Skeletal muscle tissue (tissue), 4 donors: Measurements from ENCODE around the gene HPN. TPM values are rescaled to one million over a fixed set of nuclear protein-coding genes. Genes with fewer than 3 reads are reported as not detected.
"Not testable (repeated sequence)": the region's sequence is repeated elsewhere in the genome, so short reads cannot be mapped to it uniquely, and the experiment has no call there.

Experiments used
- H3K27ac ChIP-seq: one replicate; pipeline ENCODE4 v1.7.0; 2013; ENCODE audit warnings: mild to moderate bottlenecking, low read depth, low read length, inconsistent platforms
- H3K27me3 ChIP-seq, 3 donors: one replicate each; pipeline ENCODE4 v1.7.0; 2013; ENCODE audit warnings: low read length in 3 of 3; ENCODE audit not compliant: control insufficient read depth in 3 of 3, insufficient read depth in 3 of 3
- H3K36me3 ChIP-seq, 3 donors: one replicate each; pipeline ENCODE4 v1.7.0; 2013; ENCODE audit warnings: low read length in 3 of 3; ENCODE audit not compliant: control insufficient read depth in 3 of 3, insufficient read depth in 3 of 3
- H3K4me1 ChIP-seq, 3 donors: one replicate each; pipeline ENCODE4 v1.7.0; 2013; ENCODE audit warnings: low read length in 3 of 3, mild to moderate bottlenecking in 3 of 3; ENCODE audit not compliant: control insufficient read depth in 3 of 3, insufficient read depth in 3 of 3
- H3K4me3 ChIP-seq, 3 donors: one replicate each; pipeline ENCODE4 v1.7.0; 2013; ENCODE audit warnings: low read length in 3 of 3
- H3K9ac ChIP-seq, 3 donors: one replicate each; pipeline ENCODE4 v1.7.0; 2013; ENCODE audit warnings: low read length in 3 of 3, mild to moderate bottlenecking in 3 of 3, moderate library complexity in 2 of 3, low read depth in 1 of 3
- H3K9me3 ChIP-seq, 3 donors: one replicate each; pipeline ENCODE4 v1.7.0; 2013; ENCODE audit warnings: low read length in 3 of 3; ENCODE audit not compliant: control insufficient read depth in 3 of 3
- total RNA-seq: library from RNA; depleted of rRNA; stranded (reverse); fragments of >200 nt; gene quantifications from one replicate; pipeline ENCODE4 v1.2.3, GENCODE V29; 2014
- donor health status: Osteomylitis.

The HPN gene
- total RNA-seq, 1 donor from 2014 or later, result 0.52 TPM

- H3K36me3 ChIP-seq, result peaks cover 28 to 49% (median 35%) of the 10 kb centered on the region in 3 donors
- no peak overlapping the region for H3K4me3 ChIP-seq
- no peaks in the 10 kb centered on the region for H3K9me3 ChIP-seq
- peak overlapping the region; percentile 58 for H3K27ac ChIP-seq
- H3K4me1 ChIP-seq, result peaks cover 10 to 27% (median 16%) of the 10 kb centered on the region in 3 donors
- H3K9ac ChIP-seq, result no peak overlapping the region
- H3K27me3 ChIP-seq, result no peaks in the 10 kb centered on the region
These were observed 32.6 kb upstream of the HPN start for GRCh38 chr19:35008891-35009341.

GRCh38 chr19:35009424-35010415, 31.8 kb upstream of the HPN start:
- H3K27me3 ChIP-seq, result no peaks in the 10 kb centered on the region
- peaks cover 12 to 28% (median 13%) of the 10 kb centered on the region in 3 donors for H3K4me1 ChIP-seq
- H3K4me3 ChIP-seq, result no peak overlapping the region
- peak overlapping the region; percentile 58 for H3K27ac ChIP-seq
- no peaks in the 10 kb centered on the region for H3K9me3 ChIP-seq
- no peak overlapping the region for H3K9ac ChIP-seq
- peaks cover 29 to 51% (median 38%) of the 10 kb centered on the region in 3 donors for H3K36me3 ChIP-seq

DNA sequence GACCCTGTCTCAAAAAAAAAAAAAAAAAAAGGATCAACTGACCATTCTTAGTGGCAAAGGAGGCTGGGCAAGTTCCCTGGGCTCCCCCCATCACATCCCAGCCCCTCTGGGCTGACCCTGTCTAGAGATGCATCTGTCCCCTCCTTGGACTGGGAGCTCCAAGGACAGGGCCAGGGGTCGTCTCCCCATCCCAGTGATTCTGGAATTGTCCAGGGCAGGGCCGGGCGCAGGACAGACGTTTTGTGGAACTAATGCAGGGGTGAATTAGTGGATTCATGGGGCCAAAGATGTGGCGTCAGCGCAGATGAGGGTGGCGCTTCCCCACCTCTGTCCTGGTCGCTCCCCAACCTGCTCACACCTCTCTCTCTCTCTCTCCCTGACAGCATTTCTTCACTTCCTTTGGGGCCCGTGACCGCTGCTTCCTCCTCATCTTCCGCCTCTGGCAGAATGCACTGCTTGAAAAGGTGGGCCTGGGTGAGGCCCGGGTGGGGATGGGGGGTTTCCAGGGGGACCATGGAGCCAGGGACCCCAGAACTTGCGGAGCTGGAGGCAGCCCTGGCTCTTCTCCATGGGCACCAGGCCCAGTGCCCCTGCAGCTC, 30.3 kb upstream of the HPN start:
- no peak overlapping the region for H3K27ac ChIP-seq
- H3K36me3 ChIP-seq, result peaks cover 39 to 59% (median 47%) of the 10 kb centered on the region in 3 donors
- H3K27me3 ChIP-seq, result no peaks in the 10 kb centered on the region
- H3K9ac ChIP-seq, result no peak overlapping the region
- peaks cover 12 to 25% (median 13%) of the 10 kb centered on the region in 3 donors for H3K4me1 ChIP-seq
- H3K4me3 ChIP-seq, result no peak overlapping the region
- H3K9me3 ChIP-seq, result no peaks in the 10 kb centered on the region

GRCh38 chr19:35011737-35012682, 29.5 kb upstream of the HPN start:
- H3K9me3 ChIP-seq, result no peaks in the 10 kb centered on the region
- H3K4me3 ChIP-seq, result no peak overlapping the region
- peak overlapping the region; percentile 7 for H3K27ac ChIP-seq
- no peaks in the 10 kb centered on the region for H3K27me3 ChIP-seq
- peaks cover 12 to 22% (median 13%) of the 10 kb centered on the region in 3 donors for H3K4me1 ChIP-seq
- H3K36me3 ChIP-seq, result peaks cover 41 to 53% (median 47%) of the 10 kb centered on the region in 3 donors
- H3K9ac ChIP-seq, result no peak overlapping the region

DNA sequence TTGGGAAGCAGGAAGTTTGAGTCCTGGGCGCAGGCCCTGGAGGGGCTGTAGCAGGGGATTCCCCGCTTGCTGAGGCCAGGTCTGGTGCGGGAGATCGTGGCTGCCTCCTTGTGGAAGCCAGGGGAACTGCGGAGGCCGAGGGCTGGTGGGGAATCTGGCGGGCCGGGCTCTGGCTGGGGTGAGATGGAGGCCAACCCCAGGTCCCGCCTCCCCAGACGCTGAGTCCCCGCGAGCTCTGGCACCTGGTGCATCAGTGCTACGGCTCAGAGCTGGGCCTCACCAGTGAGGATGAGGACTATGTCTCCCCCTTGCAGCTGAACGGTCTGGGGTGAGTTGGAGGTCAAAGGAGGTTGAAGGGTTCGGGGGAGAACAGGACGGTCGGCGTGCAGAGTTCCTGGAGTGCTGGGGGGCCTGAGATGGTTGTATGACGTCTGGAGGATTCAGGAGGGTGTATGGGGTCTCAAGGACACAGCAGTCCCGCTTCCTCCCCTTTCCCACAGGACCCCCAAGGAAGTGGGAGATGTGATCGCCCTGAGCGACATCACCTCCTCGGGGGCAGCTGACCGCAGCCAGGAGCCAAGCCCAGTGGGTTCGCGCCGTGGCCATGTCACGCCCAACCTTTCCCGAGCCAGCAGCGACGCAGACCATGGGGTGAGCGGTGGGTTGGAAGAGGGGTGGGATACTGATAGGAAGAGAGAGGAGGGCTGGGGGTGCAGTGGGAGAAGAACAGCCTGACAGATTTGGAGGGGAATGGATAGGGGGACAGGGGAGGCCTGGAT, 28.3 kb upstream of the HPN start:
- no peak overlapping the region for H3K4me3 ChIP-seq
- peaks cover 42 to 54% (median 54%) of the 10 kb centered on the region in 3 donors for H3K36me3 ChIP-seq
- peaks cover 12 to 22% (median 13%) of the 10 kb centered on the region in 3 donors for H3K4me1 ChIP-seq
- no peaks in the 10 kb centered on the region for H3K27me3 ChIP-seq
- no peaks in the 10 kb centered on the region for H3K9me3 ChIP-seq
- H3K27ac ChIP-seq, result peak overlapping the region; percentile 7
- H3K9ac ChIP-seq, result no peak overlapping the region

GRCh38 chr19:35013820-35014754, 27.4 kb upstream of the HPN start:
- Histone ChIP-seq H3K36me3 (peaks cover 51 to 63% (median 62%) of the 10 kb centered on the region in 3 donors), H3K4me3 (no peak overlapping the region), H3K4me1 (peaks cover 12 to 22% (median 13%) of the 10 kb centered on the region in 3 donors), H3K9ac (no peak overlapping the region), H3K27me3 (no peaks in the 10 kb centered on the region), H3K27ac (no peak overlapping the region), H3K9me3 (no peaks in the 10 kb centered on the region)

DNA sequence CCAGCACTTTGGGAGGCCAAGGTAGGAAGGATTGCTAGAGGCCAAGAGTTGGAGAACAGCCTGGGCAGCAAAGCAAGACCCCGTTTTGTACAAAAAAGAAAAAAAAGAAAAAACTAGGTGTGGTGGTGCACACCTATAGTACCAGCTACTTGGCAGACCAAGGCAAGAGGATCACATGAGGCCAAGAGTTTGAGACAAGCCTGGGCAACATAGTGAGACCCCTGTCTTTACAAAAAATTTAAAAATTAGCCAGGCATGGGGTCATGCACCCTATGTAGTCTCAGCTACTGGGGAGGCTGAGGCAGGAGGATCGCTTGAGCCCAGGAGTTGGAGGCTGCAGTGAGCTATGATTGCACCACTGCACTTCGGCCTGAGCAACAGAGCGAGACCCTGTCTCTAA, 26.7 kb upstream of the HPN start:
- not testable (repeated sequence) for H3K27ac ChIP-seq
- peaks cover 8 to 22% (median 12%) of the 10 kb centered on the region in 3 donors for H3K4me1 ChIP-seq

DNA sequence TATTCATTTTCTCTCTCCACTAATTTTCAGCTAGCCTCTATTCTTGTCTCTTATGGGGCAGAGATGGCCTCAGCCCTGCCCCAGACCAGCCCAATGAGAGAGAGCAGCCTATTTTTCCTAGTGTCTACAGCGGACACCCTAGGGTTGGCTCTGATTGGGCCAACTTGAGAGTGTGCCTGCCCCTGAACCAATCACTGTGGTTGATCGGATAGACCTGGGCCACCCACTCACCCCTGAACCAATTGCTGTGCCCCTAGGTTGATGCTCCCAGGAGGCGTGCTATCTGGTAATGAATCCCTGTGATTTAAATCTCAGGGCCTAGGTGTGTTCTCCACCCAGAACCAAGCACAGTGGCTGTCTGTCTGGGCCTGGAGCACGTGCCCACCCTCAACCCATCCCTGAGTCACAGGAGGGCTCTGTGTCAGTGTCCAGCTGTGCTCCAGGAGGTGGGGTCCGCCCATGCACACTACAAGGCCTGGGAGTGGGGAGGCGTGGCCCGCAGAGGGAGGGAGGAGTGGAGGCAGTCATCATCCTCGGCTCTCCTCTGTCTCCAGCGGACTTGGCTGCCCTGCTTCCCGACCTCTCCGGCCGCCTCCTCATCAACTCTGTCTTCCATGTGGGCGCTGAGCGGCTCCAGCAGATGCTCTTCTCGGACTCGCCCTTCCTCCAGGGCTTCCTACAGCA, 26.1 kb upstream of the HPN start:
- no peak overlapping the region for H3K9ac ChIP-seq
- no peak overlapping the region for H3K27ac ChIP-seq

More for the DNA sequence above, 26.7 kb upstream of the HPN start:
- H3K9me3 ChIP-seq, H3K9ac ChIP-seq, H3K4me3 ChIP-seq, H3K27me3 ChIP-seq: not testable (repeated sequence)
- H3K36me3 ChIP-seq, result peaks cover 52 to 66% (median 64%) of the 10 kb centered on the region in 3 donors

More for the DNA sequence above, 26.1 kb upstream of the HPN start:
- Histone ChIP-seq H3K4me3 (no peak overlapping the region), H3K4me1 (peaks cover 8 to 22% (median 12%) of the 10 kb centered on the region in 3 donors), H3K9me3 (no peaks in the 10 kb centered on the region), H3K36me3 (peaks cover 57 to 62% (median 58%) of the 10 kb centered on the region in 3 donors), H3K27me3 (no peaks in the 10 kb centered on the region)
